ENCODE results near the gene RNPEPL1. TPM values are rescaled to one million over a fixed set of nuclear protein-coding genes. Genes with fewer than 3 reads are reported as not detected.

RNPEPL1 gene
- total and polyA plus RNA-seq, 10 of the 15 experiments (the other 5 are each of a cell fraction or from before 2014, with no cell fraction given) = 0.24 to 49.5 (median 6.8) TPM

- Histone ChIP-seq H3K4me3 (no peak overlapping the region), H3K4me2 (ENCODE audit: control insufficient read depth, insufficient read depth) (no peak overlapping the region), H3K9ac (ENCODE audit: control insufficient read depth, insufficient read depth, low read length) (no peak overlapping the region), H3K79me2 (ENCODE audit: control insufficient read depth, insufficient read depth, low read length) (no peaks in the 10 kb centered on the region), H3K36me3 (ENCODE audit: control insufficient read depth in 2 of 2, insufficient read depth in 2 of 2, low read length in 1 of 2) (peaks cover 2 to 24% of the 10 kb centered on the region in 2 experiments; a peak in 3 of 4 replicates), H2AFZ (ENCODE audit: control insufficient read depth, low read depth, low read length) (no peak overlapping the region), H4K20me1 (ENCODE audit: control insufficient read depth, insufficient read depth) (no peaks in the 10 kb centered on the region), H3K27ac (ENCODE audit: control insufficient read depth, insufficient read depth) (no peak overlapping the region), H3K27me3 (replicated peaks in 1 of 2; ENCODE audit: control insufficient read depth in 2 of 2, insufficient read depth in 2 of 2, low read length in 1 of 2) (no peaks in the 10 kb centered on the region), H3K4me1 (ENCODE audit: control insufficient read depth, insufficient read depth, low read length) (no peaks in the 10 kb centered on the region; the same call in 1 of the 2 replicates), H3K9me3 (replicated peaks; ENCODE audit: control insufficient read depth, insufficient read depth, low read length) (no peaks in the 10 kb centered on the region)
- ChIA-PET SMC1A (ENCODE audit: uncharacterized antibody, unreplicated experiment) (no interaction called here), POLR2A (no interaction called here), RAD21 (ENCODE audit: unreplicated experiment) (no interaction called here), CTCF (no interaction called here)
- 75% methylated on average over 16 of the region's 18 CpGs for WGBS (ENCODE audit: insufficient coverage, insufficient replicate concordance, low lambda C conversion rate, missing lambda C conversion rate)
- intact Hi-C loops (cut with micrococcal nuclease; ENCODE audit: unreplicated experiment) (no loop called here), in situ Hi-C loops (cut with MboI) (no loop called here)
- ATAC-seq = peak; percentile 68
- no peak for DNase-seq (ENCODE audit: low read depth, low spot score)
- no TSS peak for BruUV-seq (replicated peaks)
- no peak for FAIRE-seq
- peak; percentile 52; the same call in 1 of the 2 replicates for TF ChIP-seq RAD21 (IDR thresholded peaks at IDR 0.05; ENCODE audit: insufficient read depth, low read depth, low read length)
- no peak for TF ChIP-seq SMAD5 (IDR thresholded peaks at IDR 0.05; ENCODE audit: low read depth)
- peak; percentile 55 for TF ChIP-seq SMC3 (IDR thresholded peaks at IDR 0.05; ENCODE audit: borderline replicate concordance, low read length)
- TF ChIP-seq CTCF (IDR thresholded peaks at IDR 0.05 in 2 of 3, conservative IDR thresholded peaks at IDR 0.05 in 1 of 3; ENCODE audit: control insufficient read depth in 2 of 3, extremely low read depth in 1 of 3, insufficient read depth in 1 of 3, low read depth in 3 of 3, low read length in 3 of 3) = peak; percentile 33 to 45 (median 42); a peak in 5 of 6 replicates
- no peak for TF ChIP-seq BACH1 (IDR thresholded peaks at IDR 0.05; ENCODE audit: borderline replicate concordance)
- TF ChIP-seq SMARCA5 (IDR thresholded peaks at IDR 0.05) = no peak
- no peak for TF ChIP-seq EZH2 (IDR thresholded peaks at IDR 0.05; ENCODE audit: borderline replicate concordance, control insufficient read depth, low read depth, low read length)
These were observed 27.2 kb downstream of the RNPEPL1 start for GRCh38 chr2:240595381-240596079.

Data from GM12878 (cell line).